GM12878 (cell line): ENCODE measurements around the gene FUBP3. TPM values are rescaled to one million over a fixed set of nuclear protein-coding genes. Genes with fewer than 3 reads are reported as not detected.
A peak's percentile ranks its signal among the peaks of the same experiment; 100 is the strongest.

Experiments
- ATAC-seq: fragments of 200-7000 bp; cut with Tn5 transposase; 3 replicates; pipeline ENCODE4 v1.9.1; 2020; ENCODE audit warnings: mild to moderate bottlenecking, moderate library complexity
- BruUV-seq: library from RNA; stranded (reverse); fragments of 400-500 nt; replicated peaks from 2 replicates; lab custom pipeline; 2021; lab: Mats Ljungman, UMichigan
- CTCF ChIA-PET: fragments of 300-600 bp; sonication (Branson Sonifier 250); formaldehyde crosslinking; extraction: SDS; loops from one replicate; lab custom pipeline; 2021; ENCODE audit warnings: inconsistent platforms; lab: Yijun Ruan, JAX
- POLR2A ChIA-PET: fragments of 350-600 bp; formaldehyde crosslinking; extraction: SDS; loops from one replicate; lab custom pipeline; 2021; ENCODE audit warnings: inconsistent platforms; lab: Charles Lee
- RAD21 ChIA-PET: fragments of 300-600 bp; sonication (Branson Sonifier 250); formaldehyde crosslinking; loops from one replicate; lab custom pipeline; 2023; ENCODE audit warnings: antibody characterized with exemption; ENCODE audit not compliant: unreplicated experiment; lab: Charles Lee
- SMC1A ChIA-PET: fragments of 300-600 bp; sonication (Branson Sonifier 250); formaldehyde crosslinking; loops from one replicate; lab custom pipeline; 2023; ENCODE audit not compliant: unreplicated experiment, uncharacterized antibody; lab: Charles Lee
- DNase-seq: peaks from one replicate; pipeline ENCODE4 v3.0.0-alpha.2; 2011; ENCODE audit warnings: low read depth, low spot score
- FAIRE-seq: peaks from 3 replicates; lab custom pipeline; 2011; peaks lifted over from hg19 to GRCh38; lab: Jason Lieb, UNC
- H2AFZ ChIP-seq: 2 replicates; pipeline ENCODE4 v1.6.0; 2011; ENCODE audit warnings: low read depth, low read length, control low read depth; ENCODE audit not compliant: control insufficient read depth
- H3K27ac ChIP-seq: 2 replicates; pipeline ENCODE4 v1.5.1; 2011; ENCODE audit warnings: control low read depth; ENCODE audit not compliant: control insufficient read depth, insufficient read depth
- H3K27me3 ChIP-seq, 2 experiments: replicated peaks in 1 of 2; 2 replicates each; pipeline versions ENCODE4 v1.6.0 to v1.6.1; 2011; ENCODE audit warnings: low read length in 1 of 2; ENCODE audit not compliant: control insufficient read depth in 2 of 2, insufficient read depth in 2 of 2
- H3K36me3 ChIP-seq, 2 experiments: 2 replicates each; pipeline ENCODE4 v1.5.1; 2011; ENCODE audit warnings: low read length in 1 of 2; ENCODE audit not compliant: control insufficient read depth in 2 of 2, insufficient read depth in 2 of 2
- H3K4me1 ChIP-seq: 2 replicates; pipeline ENCODE4 v1.6.1; 2011; ENCODE audit warnings: mild to moderate bottlenecking, low read length, moderate library complexity, mixed read lengths; ENCODE audit not compliant: control insufficient read depth, insufficient read depth
- H3K4me2 ChIP-seq: 2 replicates; pipeline ENCODE4 v1.6.0; 2011; ENCODE audit warnings: control low read depth; ENCODE audit not compliant: control insufficient read depth, insufficient read depth
- H3K4me3 ChIP-seq: fragments of 200-600 bp; sonication (generic); 2 replicates; pipeline ENCODE4 v1.5.1; 2016
- H3K79me2 ChIP-seq: 2 replicates; pipeline ENCODE4 v1.6.0; 2011; ENCODE audit warnings: low read length; ENCODE audit not compliant: control insufficient read depth, insufficient read depth
- H3K9ac ChIP-seq: 2 replicates; pipeline ENCODE4 v1.8.0; 2011; ENCODE audit warnings: low read length, control low read depth, mixed read lengths; ENCODE audit not compliant: control insufficient read depth, insufficient read depth
- H3K9me3 ChIP-seq: replicated peaks from 3 replicates; pipeline ENCODE4 v1.5.1; 2011; ENCODE audit warnings: mild to moderate bottlenecking, low read length; ENCODE audit not compliant: control insufficient read depth, insufficient read depth
- H4K20me1 ChIP-seq: 2 replicates; pipeline ENCODE4 v1.6.0; 2011; ENCODE audit not compliant: control insufficient read depth, insufficient read depth
- ESRRA ChIP-seq: IDR thresholded peaks from 2 replicates; pipeline ENCODE4 v1.6.1; 2012; ENCODE audit warnings: mild to moderate bottlenecking, low read length, improper control_type of control experiment
- HDAC2 ChIP-seq: fragments of 200-600 bp; sonication (generic); IDR thresholded peaks from 2 replicates; pipeline ENCODE4 v1.6.1; 2017
- IKZF1 ChIP-seq: fragments of 450-650 bp; conservative IDR thresholded peaks from 2 replicates; pipeline ENCODE4 v1.6.1; 2017; ENCODE audit warnings: antibody characterized with exemption, mild to moderate bottlenecking
- IKZF2 ChIP-seq, 2 experiments: fragments of 450-650 bp; IDR thresholded peaks; 2 replicates each; pipeline ENCODE4 v1.6.1; 2017; ENCODE audit warnings: mild to moderate bottlenecking in 2 of 2, moderate library complexity in 2 of 2
- NFYB ChIP-seq: IDR thresholded peaks from 2 replicates; pipeline ENCODE4 v1.6.1; 2011; ENCODE audit warnings: low read depth, mild to moderate bottlenecking, low read length, improper control_type of control experiment, moderate library complexity; ENCODE audit not compliant: insufficient read depth
- RAD21 ChIP-seq: IDR thresholded peaks from 2 replicates; pipeline ENCODE4 v1.6.1; 2011; ENCODE audit warnings: mild to moderate bottlenecking, low read depth, low read length, moderate library complexity; ENCODE audit not compliant: insufficient read depth
- RB1 ChIP-seq: fragments of 450-650 bp; formaldehyde crosslinking; IDR thresholded peaks from 2 replicates; pipeline ENCODE4 v1.6.1; 2017; ENCODE audit warnings: mild to moderate bottlenecking, borderline replicate concordance
- RELA ChIP-seq: fragments of 450-650 bp; IDR thresholded peaks from 2 replicates; pipeline ENCODE4 v1.8.0; 2014; ENCODE audit warnings: borderline replicate concordance; ENCODE audit not compliant: partially characterized antibody
- SPI1 ChIP-seq: IDR thresholded peaks from 2 replicates; pipeline ENCODE4 v1.6.1; 2011; ENCODE audit warnings: low read depth, mild to moderate bottlenecking, low read length, moderate library complexity, borderline replicate concordance; ENCODE audit not compliant: insufficient read depth
- YY1 ChIP-seq: IDR thresholded peaks from 2 replicates; pipeline ENCODE4 v1.6.1; 2011; ENCODE audit warnings: low read depth, mild to moderate bottlenecking, low read length
- WGBS: methylation state at CpG from one replicate; pipeline ENCODE4 v1.1.6; 2016; ENCODE audit warnings: low lambda C conversion rate; ENCODE audit not compliant: insufficient replicate concordance, insufficient coverage; ENCODE audit errors: missing lambda C conversion rate; 5-methylcytosine and 5-hydroxymethylcytosine counted together
- in situ Hi-C: fragments of 300-500 bp; cut with MboI; formaldehyde crosslinking; loops from 9 replicates; pipeline ENCODE4 v1.14.3; 2018; ENCODE audit warnings: mixed read lengths
- intact Hi-C: fragments of 100-400 bp; cut with micrococcal nuclease; formaldehyde crosslinking; loops from one replicate; pipeline ENCODE4 v1.14.2; 2022; ENCODE audit not compliant: unreplicated experiment
- polyA plus RNA-seq, 11 experiments: library from polyadenylated mRNA; depleted of rRNA in 4 of 11; unstranded in 6 of 11; stranded (reverse) in 5 of 11; fragments of >200 nt; fragmentation: Nextera tagmentation in 4 of 11; fragmentation: Illumina TruSeq in 1 of 11; extraction: Ambion mirVana in 4 of 11; extraction: Trizol in 1 of 11; gene quantifications; 1 replicate in 1 of 11; 2 replicates in 10 of 11; pipeline versions ENCODE4 v1.2.1 to v1.2.3, GENCODE V29; 2011 to 2016; ENCODE audit warnings: inconsistent platforms in 2 of 11, missing spikeins in 2 of 11, low read depth in 1 of 11
- total RNA-seq, 4 experiments: library from RNA; depleted of rRNA in 3 of 4; stranded (reverse); fragments of >200 nt in 3 of 4; fragmentation: Illumina TruSeq in 1 of 4; extraction: Trizol in 1 of 4; gene quantifications; 2 replicates each; pipeline versions ENCODE4 v1.2.1 to v1.2.3, GENCODE V29; 2013 to 2021
- TF ChIP-seq, protein P1 (sequence below): IDR thresholded peaks from 2 replicates; pipeline ENCODE4 v1.6.1; 2011; ENCODE audit warnings: low read depth, low read length, improper control_type of control experiment, borderline replicate concordance
- TF ChIP-seq, protein P2 (sequence below), 3 experiments: IDR thresholded peaks in 2 of 3; conservative IDR thresholded peaks in 1 of 3; 2 replicates each; pipeline ENCODE4 v1.5.1; 2011; ENCODE audit warnings: low read depth in 3 of 3, low read length in 3 of 3, mild to moderate bottlenecking in 3 of 3, control low read depth in 2 of 3, moderate library complexity in 2 of 3, inconsistent platforms in 1 of 3, mixed read lengths in 1 of 3; ENCODE audit not compliant: control insufficient read depth in 2 of 3, insufficient read depth in 1 of 3; ENCODE audit errors: extremely low read depth in 1 of 3
- TF ChIP-seq, protein P3 (sequence below): fragments of 150-350 bp; IDR thresholded peaks from 2 replicates; pipeline ENCODE4 v1.6.1; 2016; ENCODE audit warnings: low read depth, low read length

FUBP3 gene
- total and polyA plus RNA-seq, 10 of the 15 experiments (the other 5 are each of a cell fraction or from before 2014, with no cell fraction given) = 2.4 to 49.4 (median 37.2) TPM

DNA sequence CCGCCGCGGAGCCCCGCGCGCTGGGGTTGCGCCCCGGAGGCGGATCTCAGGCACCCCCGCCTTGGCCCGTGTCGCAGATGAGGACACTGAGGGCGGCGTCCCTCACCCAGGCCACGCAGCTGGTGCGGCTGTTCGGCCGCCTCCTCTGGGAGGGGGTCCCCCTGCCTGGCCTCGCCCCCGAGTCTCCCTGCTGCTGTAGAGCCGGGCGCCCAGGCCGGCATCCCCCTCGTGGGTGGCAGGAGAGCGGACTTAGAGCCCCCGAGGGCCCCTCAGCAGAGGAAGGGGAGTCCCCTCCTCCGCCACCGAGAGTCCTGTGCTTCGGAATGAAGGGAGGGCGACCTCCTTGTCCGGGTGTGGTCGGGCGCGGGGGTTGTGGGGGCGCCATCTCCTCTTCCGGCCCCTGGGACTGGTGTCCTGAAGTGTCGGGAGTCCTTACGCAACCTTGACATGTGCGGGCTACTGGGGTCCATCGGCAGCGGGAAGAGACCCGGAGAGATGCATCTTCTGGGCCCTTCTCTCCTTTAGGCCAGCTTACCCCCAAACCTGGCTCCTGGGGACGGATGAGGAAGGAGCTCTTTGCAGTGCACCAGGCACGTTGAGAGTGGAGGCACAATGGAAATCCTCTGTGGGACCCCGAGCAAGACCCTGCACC, 102.5 kb downstream of the FUBP3 start (continued):
- TF ChIP-seq NFYB (no peak), ESRRA (no peak)

DNA sequence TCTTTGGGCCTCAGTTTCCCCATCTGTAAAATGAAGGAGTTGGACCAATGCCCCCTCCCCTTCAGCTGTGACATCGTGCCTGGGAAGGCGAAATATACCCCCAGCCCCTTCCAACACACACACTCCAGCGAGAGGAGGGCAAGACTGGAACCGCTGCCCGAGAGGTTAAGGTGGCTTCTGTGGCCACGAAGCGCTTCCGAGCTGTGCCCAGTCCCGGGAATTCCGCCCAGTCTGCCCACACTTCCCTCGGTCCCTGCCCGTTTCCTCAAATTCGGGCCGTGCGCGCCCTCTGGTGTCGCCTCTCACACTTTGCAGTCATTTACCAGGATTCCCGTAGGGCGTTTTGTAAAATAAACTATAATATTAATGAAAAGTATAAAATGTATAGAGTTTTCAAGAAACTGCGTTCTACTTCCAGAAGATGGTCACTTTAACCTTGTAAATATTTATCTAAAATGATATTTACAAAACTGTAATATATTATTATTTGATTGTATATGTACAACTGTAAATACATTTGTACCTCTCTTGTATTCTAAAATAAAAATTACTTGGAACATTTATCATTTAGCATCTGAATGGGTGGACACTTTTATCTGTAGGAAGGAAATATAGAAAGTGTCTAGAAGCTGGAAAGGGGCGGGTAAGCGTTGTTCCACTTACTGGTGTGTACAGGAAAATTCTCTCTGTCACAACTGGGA, 103.2 kb downstream of the FUBP3 start:
- no peak for DNase-seq
- no peaks in the 10 kb centered on the region for H3K36me3 ChIP-seq
- ChIA-PET SMC1A (interaction anchor here (0.7 to 1.9 kb wide), 11 partner anchors 8 to 364 kb away, joined by 3 to 12 read pairs (median 3); partner anchors contain the start of gene EXOSC2), RAD21 (interaction anchor here (0.5 to 1.8 kb wide), 6 partner anchors 10 to 796 kb away, joined by 3 to 13 read pairs (median 4); no protein-coding TSS in a partner anchor), POLR2A (interaction anchor here (0.5 to 2.1 kb wide), 4 partner anchors 11 to 1735 kb away, joined by 3 to 6 read pairs (median 4); partner anchors contain the start of gene EXOSC2), CTCF (interaction anchor here (0.6 to 6.5 kb wide), 21 partner anchors 8 to 443 kb away, joined by 3 to 111 read pairs (median 4); partner anchors contain the start of gene EXOSC2)
- 1% methylated on average over 22 of the region's 22 CpGs for WGBS
- no peak overlapping the region for H3K9ac ChIP-seq
- H3K79me2 ChIP-seq = no peaks in the 10 kb centered on the region
- H3K9me3 ChIP-seq = no peaks in the 10 kb centered on the region; the same call in 1 of the 3 replicates
- intact Hi-C loops = loop anchor here (1.0 kb wide), 1 partner anchor 221 kb away; no protein-coding TSS in a partner anchor
- peak overlapping the region; percentile 75 for H3K4me2 ChIP-seq
- H3K4me3 ChIP-seq = peak overlapping the region; percentile 72
- in situ Hi-C loops = loop anchor here (10.0 kb wide), 1 partner anchor 228 kb away; no protein-coding TSS in a partner anchor
- H2AFZ ChIP-seq = peak overlapping the region; percentile 56
- peak; percentile 88 for FAIRE-seq
- BruUV-seq = no TSS peak
- peaks cover 0 to 5% of the 10 kb centered on the region in 2 experiments; a peak in 3 of 4 replicates for H3K27me3 ChIP-seq
- ATAC-seq = peak; percentile 73
- peaks cover 7% of the 10 kb centered on the region for H3K4me1 ChIP-seq
- no peak overlapping the region for H3K27ac ChIP-seq
- no peaks in the 10 kb centered on the region for H4K20me1 ChIP-seq
- TF ChIP-seq, protein P1, sequence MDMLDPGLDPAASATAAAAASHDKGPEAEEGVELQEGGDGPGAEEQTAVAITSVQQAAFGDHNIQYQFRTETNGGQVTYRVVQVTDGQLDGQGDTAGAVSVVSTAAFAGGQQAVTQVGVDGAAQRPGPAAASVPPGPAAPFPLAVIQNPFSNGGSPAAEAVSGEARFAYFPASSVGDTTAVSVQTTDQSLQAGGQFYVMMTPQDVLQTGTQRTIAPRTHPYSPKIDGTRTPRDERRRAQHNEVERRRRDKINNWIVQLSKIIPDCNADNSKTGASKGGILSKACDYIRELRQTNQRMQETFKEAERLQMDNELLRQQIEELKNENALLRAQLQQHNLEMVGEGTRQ = no peak
- TF ChIP-seq RAD21 = peak; percentile 87
- TF ChIP-seq, protein P2, sequence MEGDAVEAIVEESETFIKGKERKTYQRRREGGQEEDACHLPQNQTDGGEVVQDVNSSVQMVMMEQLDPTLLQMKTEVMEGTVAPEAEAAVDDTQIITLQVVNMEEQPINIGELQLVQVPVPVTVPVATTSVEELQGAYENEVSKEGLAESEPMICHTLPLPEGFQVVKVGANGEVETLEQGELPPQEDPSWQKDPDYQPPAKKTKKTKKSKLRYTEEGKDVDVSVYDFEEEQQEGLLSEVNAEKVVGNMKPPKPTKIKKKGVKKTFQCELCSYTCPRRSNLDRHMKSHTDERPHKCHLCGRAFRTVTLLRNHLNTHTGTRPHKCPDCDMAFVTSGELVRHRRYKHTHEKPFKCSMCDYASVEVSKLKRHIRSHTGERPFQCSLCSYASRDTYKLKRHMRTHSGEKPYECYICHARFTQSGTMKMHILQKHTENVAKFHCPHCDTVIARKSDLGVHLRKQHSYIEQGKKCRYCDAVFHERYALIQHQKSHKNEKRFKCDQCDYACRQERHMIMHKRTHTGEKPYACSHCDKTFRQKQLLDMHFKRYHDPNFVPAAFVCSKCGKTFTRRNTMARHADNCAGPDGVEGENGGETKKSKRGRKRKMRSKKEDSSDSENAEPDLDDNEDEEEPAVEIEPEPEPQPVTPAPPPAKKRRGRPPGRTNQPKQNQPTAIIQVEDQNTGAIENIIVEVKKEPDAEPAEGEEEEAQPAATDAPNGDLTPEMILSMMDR (IDR thresholded peaks at IDR 0.05 in 2 of 3, conservative IDR thresholded peaks at IDR 0.05 in 1 of 3; ENCODE audit: control insufficient read depth in 2 of 3, extremely low read depth in 1 of 3, insufficient read depth in 1 of 3, low read depth in 3 of 3, low read length in 3 of 3) = peak; percentile 75 to 79 (median 75)
- TF ChIP-seq IKZF1 = peak; percentile 58; the same call in 1 of the 2 replicates
- no peak for TF ChIP-seq RB1
- peak; percentile 14; the same call in 1 of the 2 replicates for TF ChIP-seq SPI1
- TF ChIP-seq IKZF2 (IDR thresholded peaks at IDR 0.05) = peak in 1 of 2 experiments; percentile 42; a peak in 1 of 4 replicates
- TF ChIP-seq RELA = peak; percentile 21
- peak; percentile 52; the same call in 1 of the 2 replicates for TF ChIP-seq YY1
- TF ChIP-seq, protein P3, sequence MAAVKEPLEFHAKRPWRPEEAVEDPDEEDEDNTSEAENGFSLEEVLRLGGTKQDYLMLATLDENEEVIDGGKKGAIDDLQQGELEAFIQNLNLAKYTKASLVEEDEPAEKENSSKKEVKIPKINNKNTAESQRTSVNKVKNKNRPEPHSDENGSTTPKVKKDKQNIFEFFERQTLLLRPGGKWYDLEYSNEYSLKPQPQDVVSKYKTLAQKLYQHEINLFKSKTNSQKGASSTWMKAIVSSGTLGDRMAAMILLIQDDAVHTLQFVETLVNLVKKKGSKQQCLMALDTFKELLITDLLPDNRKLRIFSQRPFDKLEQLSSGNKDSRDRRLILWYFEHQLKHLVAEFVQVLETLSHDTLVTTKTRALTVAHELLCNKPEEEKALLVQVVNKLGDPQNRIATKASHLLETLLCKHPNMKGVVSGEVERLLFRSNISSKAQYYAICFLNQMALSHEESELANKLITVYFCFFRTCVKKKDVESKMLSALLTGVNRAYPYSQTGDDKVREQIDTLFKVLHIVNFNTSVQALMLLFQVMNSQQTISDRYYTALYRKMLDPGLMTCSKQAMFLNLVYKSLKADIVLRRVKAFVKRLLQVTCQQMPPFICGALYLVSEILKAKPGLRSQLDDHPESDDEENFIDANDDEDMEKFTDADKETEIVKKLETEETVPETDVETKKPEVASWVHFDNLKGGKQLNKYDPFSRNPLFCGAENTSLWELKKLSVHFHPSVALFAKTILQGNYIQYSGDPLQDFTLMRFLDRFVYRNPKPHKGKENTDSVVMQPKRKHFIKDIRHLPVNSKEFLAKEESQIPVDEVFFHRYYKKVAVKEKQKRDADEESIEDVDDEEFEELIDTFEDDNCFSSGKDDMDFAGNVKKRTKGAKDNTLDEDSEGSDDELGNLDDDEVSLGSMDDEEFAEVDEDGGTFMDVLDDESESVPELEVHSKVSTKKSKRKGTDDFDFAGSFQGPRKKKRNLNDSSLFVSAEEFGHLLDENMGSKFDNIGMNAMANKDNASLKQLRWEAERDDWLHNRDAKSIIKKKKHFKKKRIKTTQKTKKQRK = no peak
- TF ChIP-seq HDAC2 = no peak
